ENCODE data around the gene RFC1.
"Not testable (repeated sequence)": the region's sequence is repeated elsewhere in the genome, so short reads cannot be mapped to it uniquely, and the experiment has no call there.

Gene RFC1, protein sequence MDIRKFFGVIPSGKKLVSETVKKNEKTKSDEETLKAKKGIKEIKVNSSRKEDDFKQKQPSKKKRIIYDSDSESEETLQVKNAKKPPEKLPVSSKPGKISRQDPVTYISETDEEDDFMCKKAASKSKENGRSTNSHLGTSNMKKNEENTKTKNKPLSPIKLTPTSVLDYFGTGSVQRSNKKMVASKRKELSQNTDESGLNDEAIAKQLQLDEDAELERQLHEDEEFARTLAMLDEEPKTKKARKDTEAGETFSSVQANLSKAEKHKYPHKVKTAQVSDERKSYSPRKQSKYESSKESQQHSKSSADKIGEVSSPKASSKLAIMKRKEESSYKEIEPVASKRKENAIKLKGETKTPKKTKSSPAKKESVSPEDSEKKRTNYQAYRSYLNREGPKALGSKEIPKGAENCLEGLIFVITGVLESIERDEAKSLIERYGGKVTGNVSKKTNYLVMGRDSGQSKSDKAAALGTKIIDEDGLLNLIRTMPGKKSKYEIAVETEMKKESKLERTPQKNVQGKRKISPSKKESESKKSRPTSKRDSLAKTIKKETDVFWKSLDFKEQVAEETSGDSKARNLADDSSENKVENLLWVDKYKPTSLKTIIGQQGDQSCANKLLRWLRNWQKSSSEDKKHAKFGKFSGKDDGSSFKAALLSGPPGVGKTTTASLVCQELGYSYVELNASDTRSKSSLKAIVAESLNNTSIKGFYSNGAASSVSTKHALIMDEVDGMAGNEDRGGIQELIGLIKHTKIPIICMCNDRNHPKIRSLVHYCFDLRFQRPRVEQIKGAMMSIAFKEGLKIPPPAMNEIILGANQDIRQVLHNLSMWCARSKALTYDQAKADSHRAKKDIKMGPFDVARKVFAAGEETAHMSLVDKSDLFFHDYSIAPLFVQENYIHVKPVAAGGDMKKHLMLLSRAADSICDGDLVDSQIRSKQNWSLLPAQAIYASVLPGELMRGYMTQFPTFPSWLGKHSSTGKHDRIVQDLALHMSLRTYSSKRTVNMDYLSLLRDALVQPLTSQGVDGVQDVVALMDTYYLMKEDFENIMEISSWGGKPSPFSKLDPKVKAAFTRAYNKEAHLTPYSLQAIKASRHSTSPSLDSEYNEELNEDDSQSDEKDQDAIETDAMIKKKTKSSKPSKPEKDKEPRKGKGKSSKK

DNA sequence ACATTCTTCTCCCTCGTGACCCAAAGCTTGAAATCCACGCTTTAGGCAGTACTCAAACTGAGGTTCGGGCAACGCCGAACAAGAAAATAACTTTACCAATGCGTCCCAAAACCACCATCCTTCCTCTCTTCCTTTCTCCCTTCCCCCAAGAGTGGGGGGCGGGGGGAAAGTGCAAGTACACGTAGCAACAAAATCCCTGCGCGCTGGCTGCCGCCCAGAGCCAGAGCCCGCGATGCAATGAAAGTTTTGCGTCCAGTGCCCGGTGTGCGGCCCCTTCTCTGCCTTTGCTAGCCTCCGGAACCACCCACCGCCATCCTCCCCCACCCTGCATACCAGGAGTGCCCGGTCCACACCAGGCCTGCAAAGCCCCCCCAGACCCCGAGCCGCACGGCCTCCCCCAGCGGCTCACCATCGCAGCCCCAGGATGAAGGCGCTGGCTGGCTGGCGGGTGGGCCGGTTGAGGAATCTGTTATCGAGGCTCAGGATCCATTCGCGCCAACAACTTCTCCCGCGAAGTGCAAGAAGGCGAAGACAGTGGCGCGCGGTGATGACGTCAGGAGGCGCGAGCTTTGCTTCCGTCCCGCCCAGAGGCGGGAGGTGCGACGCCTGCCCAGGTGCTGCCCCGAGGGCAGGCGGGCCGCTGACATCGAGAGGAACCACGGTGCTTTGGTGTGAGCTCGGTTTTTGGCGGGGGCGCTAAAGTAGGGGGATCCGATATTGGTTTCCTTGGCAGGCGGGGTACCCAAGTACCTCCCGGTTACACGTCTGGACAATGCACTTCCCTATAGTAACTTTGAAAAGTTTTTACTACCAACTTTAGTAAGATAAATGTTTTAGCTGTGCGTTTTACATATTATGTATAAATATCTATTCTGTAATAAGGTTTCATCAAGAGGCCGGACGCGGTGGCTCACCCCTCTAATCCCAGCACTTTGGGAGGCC, at the start of gene RFC1:
Gene RFC1, minus strand, starts transcription at position 533 of the 942 bp plus-strand sequence. Its CDS starts 121 bp downstream, at position 412.
- intact Hi-C loops (cut with DNase I) = loop anchor here (5.0 kb wide), 1 partner anchor 91 kb away; the partner anchor contains the start of genes LIAS and RPL9
- peak; percentile 81 to 97 (median 86) for DNase-seq

DNA sequence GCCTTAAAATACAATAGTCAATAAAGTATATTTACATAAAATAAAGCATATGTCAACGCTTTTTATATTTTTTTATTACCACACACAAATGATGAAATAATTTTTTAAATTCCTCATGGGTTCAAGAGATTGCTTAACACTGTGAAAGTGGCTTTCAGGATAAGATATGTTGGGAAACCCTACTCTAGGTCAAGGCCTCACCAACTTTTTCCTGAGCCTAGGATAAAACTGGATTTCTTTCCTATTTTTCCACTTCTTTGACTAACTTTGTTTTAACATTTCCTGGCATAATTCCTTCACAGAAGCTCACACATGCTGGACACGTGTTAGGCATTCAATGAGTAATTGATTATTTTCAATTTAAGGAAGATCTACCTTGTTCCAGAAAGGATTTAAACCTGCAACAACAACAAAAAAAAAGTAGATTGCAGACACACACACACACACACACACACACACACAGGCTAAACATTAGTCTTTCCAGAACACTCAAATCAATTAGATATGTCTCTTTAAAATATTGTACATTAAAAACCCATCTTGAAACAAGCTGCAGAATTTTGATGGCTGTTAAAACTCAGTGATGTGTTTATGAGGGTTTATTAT, 49.6 kb upstream of the RFC1 start:
- no peak for DNase-seq
- intact Hi-C loops (cut with DNase I) = no loop called here

DNA sequence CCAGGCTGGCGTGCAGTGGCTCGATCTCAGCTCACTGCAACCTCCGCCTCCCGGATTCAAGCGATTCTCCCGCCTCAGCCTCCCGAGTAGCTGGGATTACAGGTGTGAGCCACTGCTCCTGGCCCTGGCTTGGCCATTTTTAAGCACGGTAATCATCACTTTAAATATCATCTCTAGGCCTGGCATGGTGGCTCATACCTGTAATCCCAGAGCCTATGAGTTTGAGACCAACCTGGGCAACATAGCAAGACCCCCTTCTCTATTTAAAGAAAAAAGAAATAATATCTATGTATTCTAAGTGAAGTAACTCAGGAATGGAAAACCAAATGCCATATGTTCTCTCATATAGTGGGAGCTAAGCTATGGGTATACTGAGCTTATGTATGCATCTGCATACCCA, 45.4 kb upstream of the RFC1 start:
- intact Hi-C loops (cut with DNase I); DNase-seq: not testable (repeated sequence)

DNA sequence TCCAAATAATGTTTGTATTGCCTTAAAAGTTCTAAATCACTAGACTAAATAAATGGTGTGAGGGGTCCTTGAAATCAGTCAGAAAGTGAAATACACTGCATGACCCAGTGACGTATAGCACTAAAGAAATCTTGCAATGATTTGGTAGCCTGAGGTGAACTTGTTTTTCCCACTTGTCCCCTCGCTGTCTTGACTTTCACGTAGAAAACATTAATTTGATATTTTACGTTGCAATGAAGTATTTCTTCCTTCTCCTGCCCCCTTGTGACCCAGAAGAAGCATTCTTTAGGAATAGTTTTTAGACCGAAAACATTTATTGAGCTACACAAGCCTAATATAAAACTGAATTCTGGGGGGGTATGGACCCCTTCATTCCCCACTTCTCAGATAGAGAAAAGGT, 44.3 kb upstream of the RFC1 start:
- no peak for DNase-seq
- intact Hi-C loops (cut with DNase I) = no loop called here

DNA sequence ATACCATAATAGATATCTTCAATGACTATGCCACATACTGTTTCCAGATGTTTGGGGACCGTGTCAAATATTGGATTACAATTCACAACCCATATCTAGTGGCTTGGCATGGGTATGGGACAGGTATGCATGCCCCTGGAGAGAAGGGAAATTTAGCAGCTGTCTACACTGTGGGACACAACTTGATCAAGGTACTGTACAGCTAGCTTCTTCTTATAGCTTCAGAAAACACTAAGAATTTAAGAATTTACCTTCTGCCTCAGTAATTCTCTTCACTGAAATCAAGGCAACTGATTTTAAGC, 41.4 kb upstream of the RFC1 start:
- DNase-seq = no peak
- intact Hi-C loops (cut with DNase I) = no loop called here

DNA sequence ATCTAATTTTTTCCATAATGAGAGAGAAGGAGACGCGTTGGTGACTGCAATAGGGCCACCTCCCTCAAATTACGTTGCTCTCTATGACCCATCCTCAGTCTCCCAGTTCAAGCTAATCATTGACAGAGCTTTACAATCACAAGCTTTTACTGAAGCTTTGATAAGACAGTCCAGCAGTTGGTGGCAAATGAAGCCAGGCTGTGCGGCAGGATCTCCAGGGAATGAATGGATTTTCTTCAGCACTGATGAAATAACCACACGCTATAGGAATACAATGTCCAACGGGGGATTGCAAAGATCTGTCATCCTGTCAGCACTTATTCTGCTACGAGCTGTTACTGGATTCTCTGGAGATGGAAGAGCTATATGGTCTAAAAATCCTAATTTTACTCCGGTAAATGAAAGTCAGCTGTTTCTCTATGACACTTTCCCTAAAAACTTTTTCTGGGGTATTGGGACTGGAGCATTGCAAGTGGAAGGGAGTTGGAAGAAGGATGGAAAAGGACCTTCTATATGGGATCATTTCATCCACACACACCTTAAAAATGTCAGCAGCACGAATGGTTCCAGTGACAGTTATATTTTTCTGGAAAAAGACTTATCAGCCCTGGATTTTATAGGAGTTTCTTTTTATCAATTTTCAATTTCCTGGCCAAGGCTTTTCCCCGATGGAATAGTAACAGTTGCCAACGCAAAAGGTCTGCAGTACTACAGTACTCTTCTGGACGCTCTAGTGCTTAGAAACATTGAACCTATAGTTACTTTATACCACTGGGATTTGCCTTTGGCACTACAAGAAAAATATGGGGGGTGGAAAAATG, 40.8 kb upstream of the RFC1 start, which contains the start of gene KLB:
Gene KLB, plus strand, starts transcription at position 168 of the 821 bp plus-strand sequence. Its CDS starts 20 bp downstream, at position 188.
- intact Hi-C loops (cut with DNase I) = no loop called here
- no peak for DNase-seq

DNA sequence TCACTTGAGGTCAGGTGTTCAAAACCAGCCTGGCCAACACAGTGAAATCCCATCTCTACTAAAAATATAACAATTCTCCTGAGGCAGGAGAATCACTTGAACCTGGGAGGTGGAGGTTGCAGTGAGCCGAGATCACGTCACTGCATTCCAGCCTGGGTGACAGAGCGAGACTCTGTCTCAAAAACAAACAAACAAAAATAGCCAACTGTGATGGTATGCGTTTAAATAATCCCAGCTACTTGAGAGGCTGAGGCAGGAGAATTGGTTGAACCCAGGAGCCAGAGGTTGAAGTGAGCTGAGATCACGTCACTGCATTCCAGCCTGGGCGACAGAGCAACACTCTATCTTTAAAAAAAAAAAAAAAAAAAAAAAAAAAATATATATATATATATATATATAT, 35.5 kb upstream of the RFC1 start:
- intact Hi-C loops (cut with DNase I) = not testable (repeated sequence)

DNA sequence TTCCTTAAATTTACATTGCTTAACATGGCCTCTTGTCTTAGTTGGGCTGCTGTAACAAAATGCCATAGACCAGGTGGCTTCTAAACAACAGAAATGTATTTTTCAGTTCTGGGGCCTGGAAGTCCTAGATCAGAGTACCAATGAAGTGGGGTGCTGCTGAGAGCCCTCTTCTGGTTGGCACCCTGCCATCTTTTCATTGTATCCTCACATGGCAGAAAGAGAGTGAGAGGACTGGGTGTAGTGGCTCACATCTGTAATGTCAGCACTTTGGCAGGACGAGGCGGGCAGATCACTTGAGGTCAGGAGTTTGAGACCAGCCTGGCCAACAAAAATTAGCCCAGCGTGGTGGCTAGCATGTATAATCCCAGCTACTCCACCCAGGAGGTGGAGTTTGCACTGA, 28.5 kb upstream of the RFC1 start:
- no peak for DNase-seq
- intact Hi-C loops (cut with DNase I) = no loop called here

More for the DNA sequence above, 35.5 kb upstream of the RFC1 start:
- DNase-seq = not testable (repeated sequence)

DNA sequence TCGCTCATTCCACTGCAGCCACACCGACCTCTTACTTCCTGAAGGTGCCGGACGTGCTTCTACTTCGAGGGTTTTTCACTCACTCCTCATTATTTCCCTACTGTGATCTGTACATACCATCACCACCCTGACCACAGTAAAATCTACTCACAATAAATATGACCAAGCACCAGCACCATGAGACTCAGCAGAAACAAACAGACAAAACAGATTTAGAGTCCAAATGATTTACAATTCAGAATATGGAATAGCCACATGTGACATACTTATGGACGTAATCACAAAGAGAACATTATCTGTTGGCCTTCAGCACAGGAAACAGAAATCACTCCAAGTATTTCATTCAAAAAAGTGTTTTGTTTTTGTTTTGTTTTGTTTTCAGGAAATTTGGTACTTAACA, 24.4 kb upstream of the RFC1 start:
- DNase-seq = no peak
- intact Hi-C loops (cut with DNase I) = no loop called here

DNA sequence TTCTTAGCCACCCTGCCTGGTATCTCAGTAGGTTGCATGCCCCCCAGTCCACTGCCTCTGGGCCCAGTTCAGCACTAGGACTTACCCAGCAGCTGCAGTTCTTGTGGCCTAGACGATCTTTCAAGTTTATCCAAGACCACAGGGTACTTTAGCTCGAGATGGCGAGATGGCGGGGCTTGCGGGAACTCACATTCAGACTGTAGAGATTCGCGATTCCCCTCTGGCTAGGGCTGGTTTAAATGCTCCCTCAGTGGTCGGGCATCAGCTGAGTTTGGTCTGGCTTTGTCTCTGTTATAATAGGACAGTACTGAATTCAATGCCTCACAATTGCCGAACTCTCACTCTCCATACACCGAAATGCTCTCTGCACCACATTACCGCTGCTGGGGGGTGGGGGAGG, 18.4 kb upstream of the RFC1 start:
- no peak for DNase-seq
- intact Hi-C loops (cut with DNase I) = no loop called here

DNA sequence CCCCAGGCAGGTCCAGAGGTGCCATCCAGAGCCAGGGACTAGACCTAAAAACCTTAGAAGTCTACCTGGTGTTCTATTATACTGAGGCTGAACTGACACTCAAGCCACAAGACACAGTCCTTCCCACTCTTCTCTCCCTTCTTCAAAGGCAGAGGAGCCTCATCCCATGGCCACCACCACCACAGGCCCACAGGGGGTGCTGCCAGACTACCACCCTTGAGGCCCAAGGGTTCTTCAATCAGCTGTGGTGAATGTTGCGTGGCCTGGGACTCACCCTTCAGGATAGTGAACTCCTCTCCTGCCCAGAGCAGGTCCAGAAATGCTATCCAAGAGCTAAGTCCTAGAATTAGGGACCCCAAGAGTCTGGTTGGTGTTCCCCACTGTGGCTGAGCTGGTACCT, 17.5 kb upstream of the RFC1 start:
- no peak for DNase-seq
- intact Hi-C loops (cut with DNase I) = no loop called here

DNA sequence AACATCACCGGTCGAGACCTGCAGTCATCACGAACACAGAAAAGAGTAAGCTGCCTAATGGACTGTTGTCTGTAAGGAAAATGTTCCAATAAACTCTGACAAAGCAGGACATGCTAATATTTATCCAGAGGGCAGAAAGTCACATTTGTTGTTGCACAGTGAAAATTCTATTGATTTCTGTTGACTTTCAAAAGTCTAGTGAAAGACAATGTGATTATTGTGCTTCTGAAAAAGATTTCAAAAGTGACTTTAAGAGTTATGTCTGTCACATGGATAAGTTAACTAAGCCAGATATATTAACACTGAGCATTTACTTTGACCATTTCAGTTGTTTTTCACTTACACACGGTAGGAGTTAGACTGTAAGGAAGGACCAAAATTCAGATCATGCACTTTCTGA, 9.3 kb upstream of the RFC1 start:
- intact Hi-C loops (cut with DNase I) = no loop called here
- DNase-seq = no peak

DNA sequence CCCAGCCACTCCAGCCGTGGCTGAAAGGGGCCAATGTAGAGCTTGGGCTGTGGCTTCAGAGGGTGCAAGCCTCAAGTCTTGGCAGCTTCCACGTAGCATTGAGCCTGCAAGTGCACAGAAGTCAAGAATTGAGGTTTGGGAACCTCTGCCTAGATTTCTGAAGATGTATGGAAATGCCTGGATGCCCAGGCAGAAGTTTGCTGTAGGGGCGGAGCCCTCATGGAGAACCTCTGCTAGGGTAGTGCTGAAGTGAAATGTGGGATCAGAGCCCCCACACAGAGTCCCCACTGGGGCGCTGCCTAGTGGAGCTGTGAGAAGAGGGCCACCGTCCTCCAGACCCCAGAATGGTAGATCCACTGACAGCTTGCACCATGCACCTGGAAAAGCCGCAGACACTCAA, 5.0 kb upstream of the RFC1 start:
- intact Hi-C loops (cut with DNase I); DNase-seq: not testable (repeated sequence)

DNA sequence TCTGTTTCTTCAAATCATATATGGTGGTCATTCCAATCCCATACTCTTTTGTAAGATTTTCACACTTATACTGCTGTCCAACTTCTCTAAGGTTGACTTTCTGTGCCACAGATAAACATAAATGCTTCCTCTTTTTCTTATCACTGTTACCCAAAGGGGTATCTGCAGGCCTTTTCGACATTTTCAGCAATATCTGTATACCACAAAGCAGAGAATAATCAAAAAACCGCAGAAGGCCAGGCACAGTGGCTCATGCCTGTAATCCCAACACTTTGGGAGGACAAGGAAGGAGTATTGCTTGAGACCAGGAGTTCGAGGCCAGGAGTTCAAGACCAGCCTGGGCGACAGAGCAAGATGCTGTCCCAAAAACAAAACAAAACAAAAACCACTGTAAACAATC, 3.1 kb upstream of the RFC1 start:
- no peak for DNase-seq
- intact Hi-C loops (cut with DNase I) = loop anchor here (5.0 kb wide), 1 partner anchor 88 kb away; the partner anchor contains the start of genes LIAS and RPL9

DNA sequence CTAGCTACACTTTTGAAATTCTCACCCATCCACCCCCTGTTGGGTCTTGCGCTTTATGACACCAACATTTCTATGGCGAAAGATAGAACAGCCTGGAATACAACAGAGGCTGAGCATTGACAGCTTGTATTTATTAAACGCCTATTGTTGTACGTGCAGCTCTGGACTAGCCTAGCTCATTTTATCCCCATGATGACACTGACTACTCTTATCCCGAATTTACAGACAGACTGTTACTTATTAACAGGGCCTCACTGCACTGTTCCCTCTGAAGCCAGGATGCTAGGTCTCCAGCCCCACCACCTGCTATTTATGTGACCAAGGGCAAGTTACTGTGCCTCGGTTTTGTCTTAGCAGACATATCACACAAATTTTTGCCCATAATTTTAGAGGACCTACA, 1.0 kb upstream of the RFC1 start:
- intact Hi-C loops (cut with DNase I) = loop anchor here (5.0 kb wide), 1 partner anchor 90 kb away; the partner anchor contains the start of genes LIAS and RPL9
- no peak for DNase-seq

DNA sequence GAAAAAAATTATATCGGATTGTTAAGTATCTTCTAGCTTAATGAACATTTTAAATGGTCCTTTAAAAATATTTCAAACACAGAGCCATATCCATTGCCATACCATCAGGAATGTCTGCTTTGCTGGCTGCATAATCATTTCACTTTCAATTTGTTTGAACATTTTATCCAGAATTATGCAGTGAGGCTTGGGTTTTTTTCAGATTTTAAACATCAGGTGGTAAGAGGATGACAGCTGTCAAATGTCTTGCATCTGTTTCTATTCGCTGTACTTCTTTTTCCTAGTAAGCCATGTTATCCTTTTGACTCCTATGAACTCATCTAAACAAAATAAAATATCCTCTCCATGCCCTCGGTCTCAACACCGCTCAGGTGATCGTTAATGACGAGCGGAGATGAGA, 802 bp downstream of the RFC1 start:
- intact Hi-C loops (cut with DNase I) = loop anchor here (5.0 kb wide), 1 partner anchor 92 kb away; the partner anchor contains the start of genes LIAS and RPL9
- DNase-seq = no peak

DNA sequence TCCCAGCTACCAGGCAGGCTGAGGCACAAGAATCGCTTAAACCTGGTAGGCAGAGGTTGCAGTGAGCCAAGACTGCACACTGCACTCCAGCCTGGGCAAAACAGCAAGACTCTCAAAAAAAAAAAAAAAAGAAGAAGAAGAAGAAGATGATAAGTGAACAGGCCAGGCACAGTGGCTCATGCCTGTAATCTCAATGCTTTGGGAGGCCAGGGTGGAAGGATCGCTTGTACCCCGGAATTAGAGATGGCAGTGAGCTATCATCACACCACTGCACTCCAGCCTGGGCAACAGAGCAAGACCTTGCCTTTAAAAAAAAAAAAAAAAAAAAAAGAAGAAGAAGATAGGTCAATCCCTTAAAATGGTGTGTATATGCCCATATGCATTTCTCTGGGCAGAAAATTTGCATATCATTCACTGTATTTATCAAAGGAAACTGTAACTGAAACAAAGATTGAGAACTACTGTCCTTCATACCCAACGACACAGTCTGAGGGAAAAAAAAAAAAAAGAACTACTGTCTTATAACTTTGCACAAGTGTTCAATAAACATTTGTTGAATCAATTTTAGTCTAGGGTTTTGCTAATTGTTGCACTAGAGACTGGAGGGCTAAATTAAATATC, 2.3 kb downstream of the RFC1 start:
- intact Hi-C loops (cut with DNase I) = no loop called here
- DNase-seq = no peak

DNA sequence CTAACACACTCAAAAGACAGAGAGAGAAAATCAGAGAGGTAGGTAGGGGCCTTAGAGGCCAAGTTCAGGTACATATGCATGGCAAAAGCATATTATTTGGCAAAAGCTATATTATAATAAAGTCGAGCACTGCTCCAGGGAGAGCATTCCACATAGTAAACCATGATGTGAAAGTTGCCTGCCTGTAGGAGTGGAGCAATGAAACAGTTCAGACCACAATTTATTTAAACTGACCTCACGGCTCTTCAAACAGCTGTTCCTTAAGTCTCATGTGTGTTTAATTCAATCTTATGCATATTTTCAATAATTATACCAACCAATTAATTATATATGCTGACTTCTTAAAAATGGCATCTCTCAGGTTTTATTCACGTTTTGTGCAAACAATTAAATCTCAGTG, 3.3 kb downstream of the RFC1 start:
- no peak for DNase-seq
- intact Hi-C loops (cut with DNase I) = no loop called here

All from posterior cingulate gyrus (tissue), 11 donors.